HG03196 (cell line): Measurements from ENCODE around the gene SPTLC3.
"Not testable (repeated sequence)": the region's sequence is repeated elsewhere in the genome, so short reads cannot be mapped to it uniquely, and the experiment has no call there.

Experiments used
- ATAC-seq: cut with Tn5 transposase; IDR thresholded peaks from one replicate; pipeline ENCODE4 v1.9.1; 2021; ENCODE audit not compliant: unreplicated experiment

The SPTLC3 gene

GRCh38 chr20:13008761-13009681 is at the start of gene SPTLC3:
Gene SPTLC3 (plus strand): TSS chr20:13008972. CDS start chr20:13009268, 296 bp downstream.
- ATAC-seq = peak; percentile 35

- no peak for ATAC-seq
These were observed 47.0 kb upstream of the SPTLC3 start for GRCh38 chr20:12961725-12962124.

DNA sequence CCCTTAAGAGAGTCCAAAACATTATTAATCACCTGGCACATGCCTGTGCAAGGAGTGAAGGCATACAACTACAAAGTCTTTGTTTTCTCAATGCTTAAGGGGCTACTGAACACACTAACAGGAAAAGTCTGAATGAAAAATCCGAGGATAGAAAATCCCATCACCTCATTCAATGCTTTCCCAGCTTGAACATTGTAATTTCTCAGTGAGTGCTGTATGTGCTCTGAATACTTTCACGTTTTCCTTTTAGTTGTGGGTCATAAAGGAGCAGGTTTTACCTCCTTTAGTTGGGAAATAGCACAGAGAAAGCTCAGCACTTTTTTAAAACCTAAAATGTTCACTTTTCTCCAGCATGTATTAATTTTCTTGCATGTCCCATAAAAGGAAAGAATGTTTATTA is 45.9 kb upstream of the SPTLC3 start:
- ATAC-seq = no peak

- no peak for ATAC-seq
These were observed 45.4 kb upstream of the SPTLC3 start for GRCh38 chr20:12963416-12963815.

- no peak for ATAC-seq
These were observed 43.4 kb upstream of the SPTLC3 start for GRCh38 chr20:12965212-12965869.

DNA sequence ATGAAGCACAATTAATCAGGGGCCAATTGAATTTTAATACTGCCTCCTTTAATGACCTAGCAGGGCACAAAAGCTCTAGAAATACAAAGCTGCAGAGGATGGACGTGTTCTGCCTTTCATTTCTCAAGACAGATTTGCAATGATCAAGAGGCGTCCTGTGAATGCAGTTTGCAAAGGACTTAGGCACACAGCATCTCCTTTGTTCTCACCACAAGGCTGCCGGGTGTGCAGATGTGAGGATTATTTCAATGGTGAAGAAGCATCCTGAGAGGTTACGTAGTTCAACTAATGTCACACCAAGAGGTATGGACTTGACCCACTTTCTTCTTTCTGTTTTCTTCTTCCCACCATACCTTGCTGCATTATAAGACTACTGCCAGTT is 42.9 kb upstream of the SPTLC3 start:
- ATAC-seq = no peak

GRCh38 chr20:12966468-12967085 is 42.2 kb upstream of the SPTLC3 start:
- no peak for ATAC-seq

DNA sequence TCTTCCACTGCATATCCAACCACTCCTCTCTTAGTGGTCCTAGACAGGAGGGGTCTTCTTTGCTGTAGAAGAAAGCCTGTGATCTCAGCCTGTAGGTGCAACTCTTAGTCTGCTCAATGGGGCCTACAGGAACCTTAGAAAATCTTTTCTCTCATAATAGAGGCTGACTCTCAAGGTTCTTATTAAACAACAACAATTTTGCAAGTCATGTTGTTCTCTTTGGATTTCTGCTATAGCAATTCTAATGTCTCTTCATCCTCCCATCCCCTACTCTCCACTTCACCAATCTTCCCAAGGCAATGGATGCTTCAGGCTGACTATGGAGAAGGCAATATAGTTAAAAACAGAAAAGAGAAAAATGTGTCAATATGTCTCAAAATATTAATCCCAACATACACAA is 40.8 kb upstream of the SPTLC3 start:
- no peak for ATAC-seq

DNA sequence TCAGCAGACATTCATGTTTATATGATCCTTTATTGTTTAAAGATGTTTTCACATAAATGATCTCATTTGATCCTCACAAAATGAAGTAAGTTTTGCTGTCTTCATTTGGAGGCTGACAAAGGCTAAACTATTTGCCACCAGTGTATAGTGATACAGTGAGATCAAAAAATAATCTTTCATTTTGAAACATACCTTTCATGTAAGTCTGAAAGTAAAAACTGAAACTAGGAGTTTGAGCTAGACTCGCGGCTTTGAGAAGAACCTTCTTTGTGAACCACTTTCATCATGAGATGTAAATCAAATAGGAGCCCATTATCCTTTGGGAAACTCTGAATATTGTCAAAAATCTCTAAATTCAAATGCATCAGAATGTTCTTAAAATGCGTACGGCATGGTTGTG is 40.3 kb upstream of the SPTLC3 start:
- ATAC-seq = no peak

- no peak for ATAC-seq
These were observed 39.6 kb upstream of the SPTLC3 start for GRCh38 chr20:12969071-12969669.

DNA sequence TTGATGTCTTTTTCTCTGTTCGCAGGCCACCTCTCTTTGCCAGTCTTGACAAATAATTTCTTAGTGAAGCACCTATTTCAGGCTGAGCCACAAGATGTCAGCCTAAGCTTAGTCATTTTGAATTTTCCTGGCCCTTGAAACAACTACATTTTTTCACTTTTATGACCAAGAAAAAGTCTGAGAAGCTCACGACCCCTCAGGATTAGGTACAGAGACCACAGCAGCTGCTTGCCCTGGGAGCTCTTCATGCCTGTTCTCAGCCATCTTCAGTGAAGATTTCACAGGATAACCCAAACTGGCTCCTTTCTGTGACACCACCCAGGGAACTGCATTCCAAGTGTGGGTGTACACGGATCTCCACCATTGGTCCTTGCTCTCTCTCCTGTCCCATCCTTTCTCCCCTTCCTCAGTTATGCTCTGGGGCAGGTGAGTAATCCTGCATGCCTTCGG is 38.4 kb upstream of the SPTLC3 start:
- no peak for ATAC-seq

DNA sequence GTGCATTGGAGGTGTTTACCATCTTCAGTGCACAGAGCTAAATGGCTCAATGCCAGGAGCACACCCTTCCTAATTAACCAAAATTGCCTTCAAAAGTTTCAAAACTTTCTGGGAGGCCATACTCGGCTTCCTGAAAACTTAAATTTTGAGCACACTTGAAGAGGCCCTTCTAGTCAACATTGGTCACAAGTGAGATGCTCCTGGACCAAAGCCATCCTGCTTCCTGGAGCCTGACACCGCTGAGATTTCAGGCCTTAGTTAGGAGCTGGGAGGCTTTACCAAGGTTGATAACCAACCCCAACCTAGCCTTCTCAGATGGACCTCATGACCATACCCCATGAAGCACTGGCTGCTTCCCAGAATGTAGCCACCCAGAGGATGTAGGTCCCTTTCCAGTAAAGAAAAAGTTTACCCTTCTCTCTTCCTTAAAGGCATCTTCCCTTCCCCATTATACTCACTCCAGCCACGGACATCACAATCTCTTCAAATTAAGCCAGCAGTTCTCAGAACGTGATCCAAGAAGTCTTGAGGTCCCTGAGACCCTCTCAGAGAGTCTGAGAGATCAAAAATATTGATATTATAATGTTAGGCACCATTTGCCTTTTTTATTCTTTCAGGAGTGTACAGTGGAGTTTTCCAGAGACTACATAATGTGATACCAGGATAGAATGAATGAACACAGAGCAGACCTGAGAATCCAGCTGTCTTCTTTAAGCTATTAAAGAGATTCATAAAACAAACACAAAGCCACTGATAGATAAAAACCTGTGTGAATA is 32.8 kb upstream of the SPTLC3 start:
- no peak for ATAC-seq

DNA sequence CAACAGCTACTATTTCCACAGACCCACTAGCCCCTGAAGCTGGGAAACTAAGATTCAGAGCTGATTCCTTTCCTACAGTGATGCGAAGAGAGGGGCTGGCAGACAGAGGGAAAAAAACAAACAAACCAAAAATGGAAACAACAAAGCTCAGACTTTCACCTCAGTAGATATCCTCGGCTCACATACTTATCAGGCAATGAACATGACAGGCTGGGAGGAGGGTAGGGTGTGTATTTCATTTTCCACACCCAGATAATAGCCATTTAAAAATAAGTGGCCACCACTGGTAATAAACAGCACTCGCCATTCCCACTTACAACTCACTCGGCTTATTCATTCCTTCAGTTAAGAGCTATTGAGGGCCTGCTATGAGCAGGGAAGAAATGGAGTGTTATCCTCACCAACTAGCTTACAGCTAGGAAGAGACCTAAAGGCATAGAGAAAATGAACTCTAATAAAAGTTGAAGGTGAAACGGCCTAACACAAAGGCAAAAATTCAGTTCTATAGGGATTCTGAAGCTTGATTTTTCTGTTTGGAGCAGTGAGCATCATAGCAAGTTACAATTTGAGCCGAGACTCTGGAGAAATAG is 32.0 kb upstream of the SPTLC3 start:
- no peak for ATAC-seq

GRCh38 chr20:12977328-12978125 is 31.2 kb upstream of the SPTLC3 start:
- no peak for ATAC-seq

GRCh38 chr20:12978126-12978394 is 30.7 kb upstream of the SPTLC3 start:
- no peak for ATAC-seq

- ATAC-seq = no peak
These were observed 29.9 kb upstream of the SPTLC3 start for GRCh38 chr20:12978613-12979495.

DNA sequence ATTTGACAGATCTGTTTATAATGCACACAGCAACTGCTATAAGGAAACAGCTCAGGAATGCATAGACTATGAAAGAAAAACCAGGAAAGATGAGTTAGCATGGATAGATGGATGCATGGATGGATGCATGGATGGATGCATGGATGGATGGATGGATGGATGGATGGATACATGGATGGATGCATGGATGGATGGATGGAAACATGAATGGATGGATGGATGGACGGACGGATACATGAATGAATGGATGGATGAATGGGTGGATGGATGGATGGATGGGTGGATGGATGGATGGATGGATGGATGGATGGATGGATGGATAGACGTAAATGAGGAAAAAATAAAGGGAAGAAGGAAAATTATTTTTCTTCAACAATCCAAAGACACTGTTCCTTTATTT is 29.1 kb upstream of the SPTLC3 start:
- ATAC-seq = not testable (repeated sequence)

DNA sequence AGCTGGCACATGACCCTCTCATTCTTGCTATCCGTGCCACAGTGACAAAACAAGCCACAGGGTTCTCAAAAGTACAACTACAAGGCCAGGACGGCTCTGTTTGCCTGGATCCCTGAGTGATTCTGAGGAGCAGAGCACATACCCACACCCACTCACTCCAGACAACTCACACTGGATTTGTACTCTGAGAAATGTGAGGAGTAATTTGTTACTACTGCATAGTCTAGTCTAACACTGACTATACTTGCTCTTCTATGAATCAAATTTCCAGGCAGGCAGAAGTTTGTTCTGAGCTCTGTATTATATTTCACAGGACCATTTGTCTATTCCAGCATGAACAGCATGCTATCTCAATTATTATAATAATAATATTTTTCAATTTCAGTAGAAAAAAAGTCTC is 26.7 kb upstream of the SPTLC3 start:
- ATAC-seq = no peak
